GM12892 (cell line): ENCODE data around the gene SSH3.

ENCODE experiments used
- POLR2A ChIP-seq: IDR thresholded peaks from 2 replicates; pipeline ENCODE4 v1.6.1; 2011; ENCODE audit warnings: low read depth, low read length, control low read depth
- POLR2AphosphoS5 ChIP-seq: IDR thresholded peaks from 2 replicates; pipeline ENCODE4 v1.6.1; 2011; ENCODE audit warnings: low read depth, low read length, control low read depth

DNA sequence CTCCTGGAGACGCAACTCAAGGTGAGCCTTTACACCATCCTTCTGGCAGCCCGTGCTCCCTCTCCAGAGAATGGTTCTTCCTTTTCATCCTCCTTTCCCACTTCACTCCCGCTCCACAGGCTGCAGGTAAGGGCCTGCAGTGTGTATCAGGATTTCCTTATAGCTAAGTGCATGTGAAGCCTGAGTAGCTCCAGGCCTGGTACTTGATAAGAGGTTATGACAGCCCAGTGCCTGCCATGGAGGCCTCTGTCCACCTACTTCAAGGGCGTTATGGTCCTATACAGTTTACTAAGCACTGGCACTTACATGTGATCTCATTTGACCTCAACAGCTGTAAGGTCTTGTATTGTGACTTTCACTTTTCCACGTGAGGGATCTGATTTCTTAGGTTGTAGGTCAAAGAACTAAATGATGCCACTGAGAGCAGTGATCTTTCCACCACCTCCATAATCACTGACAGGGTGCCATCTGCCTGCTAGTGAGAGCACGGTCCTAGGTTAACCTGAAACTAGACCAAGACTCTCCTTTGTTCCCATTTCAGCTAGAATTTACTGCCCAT, 18.1 kb downstream of the SSH3 start:
- no peak for TF ChIP-seq POLR2A
- TF ChIP-seq POLR2AphosphoS5: no peak
